H1 (cell line): Measurements from ENCODE around the gene PRRT4. TPM values are rescaled to one million over a fixed set of nuclear protein-coding genes. Genes with fewer than 3 reads are reported as not detected.
A peak's percentile ranks its signal among the peaks of the same experiment; 100 is the strongest.

ENCODE experiments used
- CTCF ChIA-PET: fragments of 300-600 bp; sonication (Branson Sonifier 250); formaldehyde crosslinking; loops from one replicate; lab custom pipeline; 2021; ENCODE audit not compliant: partially characterized antibody; lab: Charles Lee
- POLR2A ChIA-PET: fragments of 300-600 bp; sonication (Branson Sonifier 250); formaldehyde crosslinking; loops from one replicate; lab custom pipeline; 2021; ENCODE audit warnings: inconsistent platforms; ENCODE audit not compliant: partially characterized antibody; lab: Charles Lee
- DNase-seq, 2 experiments: peaks; one replicate each; pipeline versions ENCODE4 v3.0.0 to v3.0.0-alpha.2; 2010 to 2022; ENCODE audit warnings: low spot score in 2 of 2, low read depth in 1 of 2, mixed read lengths in 1 of 2
- FAIRE-seq: peaks from 2 replicates; lab custom pipeline; 2011; peaks lifted over from hg19 to GRCh38; lab: Jason Lieb, UNC
- H2AFZ ChIP-seq: 2 replicates; pipeline ENCODE4 v1.8.1; 2012; ENCODE audit warnings: low read length, inconsistent platforms
- H2AK5ac ChIP-seq: 2 replicates; pipeline ENCODE4 v1.6.1; 2013; ENCODE audit warnings: low read depth, low read length
- H2BK120ac ChIP-seq: replicated peaks from 2 replicates; pipeline ENCODE3; 2013; ENCODE audit warnings: low read depth, low read length, inconsistent platforms
- H2BK12ac ChIP-seq: 2 replicates; pipeline ENCODE4 v1.6.1; 2013; ENCODE audit warnings: low read depth, low read length
- H2BK15ac ChIP-seq: 2 replicates; pipeline ENCODE4 v1.6.1; 2013; ENCODE audit warnings: low read length
- H2BK20ac ChIP-seq: 2 replicates; pipeline ENCODE4 v1.6.1; 2013; ENCODE audit warnings: low read length
- H2BK5ac ChIP-seq: 2 replicates; pipeline ENCODE4 v1.6.1; 2013; ENCODE audit warnings: low read depth, low read length
- H3K14ac ChIP-seq: 2 replicates; pipeline ENCODE4 v1.6.1; 2013; ENCODE audit warnings: inconsistent platforms; ENCODE audit not compliant: insufficient read length
- H3K18ac ChIP-seq: 2 replicates; pipeline ENCODE4 v1.6.1; 2013; ENCODE audit warnings: low read length; ENCODE audit errors: extremely low read depth
- H3K23ac ChIP-seq: 2 replicates; pipeline ENCODE4 v1.6.1; 2013; ENCODE audit warnings: inconsistent platforms; ENCODE audit not compliant: insufficient read length
- H3K23me2 ChIP-seq: 2 replicates; pipeline ENCODE4 v1.6.1; 2013; ENCODE audit warnings: low read depth, low read length
- H3K27ac ChIP-seq: 2 replicates; pipeline ENCODE4 v1.6.1; 2011; ENCODE audit warnings: low read depth, low read length, inconsistent platforms
- H3K27me3 ChIP-seq, 4 experiments: replicated peaks in 1 of 4; 1 replicate in 1 of 4; 2 replicates in 3 of 4; pipeline versions ENCODE4 v1.6.1 to v1.8.1; 2011 to 2013; ENCODE audit warnings: low read length in 3 of 4, mild to moderate bottlenecking in 3 of 4, inconsistent platforms in 2 of 4, mixed read lengths in 2 of 4, moderate library complexity in 1 of 4; ENCODE audit not compliant: control insufficient read depth in 3 of 4, insufficient read depth in 3 of 4; ENCODE audit errors: extremely low read depth in 1 of 4
- H3K36me3 ChIP-seq, 4 experiments: 2 replicates each; pipeline versions ENCODE4 v1.6.1 to v1.8.1; 2011 to 2013; ENCODE audit warnings: mild to moderate bottlenecking in 4 of 4, low read length in 3 of 4, moderate library complexity in 2 of 4, control low read depth in 1 of 4, inconsistent platforms in 1 of 4; ENCODE audit not compliant: insufficient read depth in 4 of 4, control insufficient read depth in 2 of 4
- H3K4ac ChIP-seq: replicated peaks from 2 replicates; pipeline ENCODE3; 2013; ENCODE audit warnings: low read length, low read depth, mixed read lengths, inconsistent platforms; ENCODE audit not compliant: insufficient read length
- H3K4me1 ChIP-seq, 4 experiments: replicated peaks in 1 of 4; 1 replicate in 1 of 4; 2 replicates in 3 of 4; pipeline versions ENCODE4 v1.6.1 to v1.8.1; 2011 to 2013; ENCODE audit warnings: low read length in 3 of 4, inconsistent platforms in 2 of 4, mixed read lengths in 1 of 4; ENCODE audit not compliant: insufficient read depth in 4 of 4, control insufficient read depth in 3 of 4
- H3K4me2 ChIP-seq, 2 experiments: 2 replicates each; pipeline versions ENCODE4 v1.6.1 to v1.8.1; 2011 to 2013; ENCODE audit warnings: low read depth in 2 of 2, low read length in 2 of 2, control low read depth in 1 of 2, inconsistent platforms in 1 of 2, mild to moderate bottlenecking in 1 of 2; ENCODE audit not compliant: insufficient read depth in 1 of 2
- H3K4me3 ChIP-seq, 4 experiments: fragments of 200-600, 300-600 bp in 1 of 4; sonication (generic), shearing (Covaris generic), sonication (Bioruptor Twin) in 1 of 4; 2 replicates each; pipeline versions ENCODE4 v1.5.1 to v1.8.1; 2011 to 2016; ENCODE audit warnings: low read length in 4 of 4, low read depth in 3 of 4, control low read depth in 2 of 4, inconsistent platforms in 2 of 4, mild to moderate bottlenecking in 2 of 4, mixed read lengths in 1 of 4, moderate library complexity in 1 of 4; ENCODE audit not compliant: insufficient read depth in 2 of 4; ENCODE audit errors: extremely low read depth in 1 of 4
- H3K56ac ChIP-seq: replicated peaks from 2 replicates; pipeline ENCODE3; 2013; ENCODE audit warnings: low read depth, mild to moderate bottlenecking, mixed read lengths, low read length, inconsistent platforms; ENCODE audit not compliant: insufficient read length
- H3K79me1 ChIP-seq: 2 replicates; pipeline ENCODE4 v1.6.1; 2013; ENCODE audit warnings: low read depth, low read length, control low read depth
- H3K79me2 ChIP-seq, 2 experiments: 2 replicates each; pipeline versions ENCODE4 v1.6.1 to v1.8.1; 2012 to 2013; ENCODE audit warnings: low read length in 2 of 2, mild to moderate bottlenecking in 2 of 2, inconsistent platforms in 1 of 2; ENCODE audit not compliant: insufficient read depth in 2 of 2, control insufficient read depth in 1 of 2
- H3K9ac ChIP-seq, 4 experiments: replicated peaks in 1 of 4; 1 replicate in 1 of 4; 2 replicates in 3 of 4; pipeline versions ENCODE4 v1.6.1 to v1.8.1; 2011 to 2013; ENCODE audit warnings: low read depth in 3 of 4, low read length in 3 of 4, control low read depth in 2 of 4, mild to moderate bottlenecking in 2 of 4, moderate library complexity in 2 of 4, inconsistent platforms in 1 of 4; ENCODE audit errors: extremely low read depth in 1 of 4
- H3K9me3 ChIP-seq, 2 experiments: 2 replicates each; pipeline versions ENCODE4 v1.6.1 to v1.8.1; 2012 to 2013; ENCODE audit warnings: mild to moderate bottlenecking in 2 of 2, moderate library complexity in 2 of 2, control low read depth in 1 of 2, inconsistent platforms in 1 of 2, low read depth in 1 of 2, low read length in 1 of 2, mixed read lengths in 1 of 2; ENCODE audit not compliant: insufficient read depth in 2 of 2
- H4K20me1 ChIP-seq, 2 experiments: replicated peaks in 1 of 2; 2 replicates each; pipeline versions ENCODE3 to v1.8.1; 2011 to 2013; ENCODE audit warnings: inconsistent platforms in 2 of 2, low read length in 2 of 2, mild to moderate bottlenecking in 1 of 2; ENCODE audit not compliant: insufficient read depth in 2 of 2, control insufficient read depth in 1 of 2
- H4K5ac ChIP-seq: 2 replicates; pipeline ENCODE4 v1.6.1; 2013; ENCODE audit warnings: low read length, low read depth, mixed read lengths, inconsistent platforms; ENCODE audit not compliant: insufficient read length
- H4K8ac ChIP-seq: 2 replicates; pipeline ENCODE4 v1.8.0; 2013; ENCODE audit warnings: mild to moderate bottlenecking, moderate library complexity, low read length, inconsistent platforms; ENCODE audit not compliant: insufficient read depth; ENCODE audit errors: extremely low read depth
- H4K91ac ChIP-seq: replicated peaks from 2 replicates; pipeline ENCODE3; 2013; ENCODE audit warnings: low read length, mixed read lengths, inconsistent platforms; ENCODE audit not compliant: insufficient read length
- CTBP2 ChIP-seq: IDR thresholded peaks from 2 replicates; pipeline ENCODE4 v1.7.0; 2011; ENCODE audit warnings: borderline replicate concordance, mild to moderate bottlenecking, moderate library complexity, mixed read lengths, low read length; ENCODE audit not compliant: insufficient read depth, insufficient read length
- GABPA ChIP-seq: IDR thresholded peaks from 2 replicates; pipeline ENCODE4 v1.6.1; 2011; ENCODE audit warnings: mild to moderate bottlenecking, low read length, moderate library complexity, borderline replicate concordance; ENCODE audit not compliant: insufficient read depth
- RFX5 ChIP-seq: IDR thresholded peaks from 2 replicates; pipeline ENCODE4 v1.6.1; 2011; ENCODE audit warnings: low read depth, low read length, improper control_type of control experiment, borderline replicate concordance
- SIRT6 ChIP-seq: IDR thresholded peaks from one replicate; pipeline ENCODE4 v1.7.1; 2012; ENCODE audit warnings: low read length, inconsistent platforms
- WGBS, 2 experiments: shearing (Covaris generic) in 1 of 2; methylation state at CpG; one replicate each; pipeline versions ENCODE4 v1.1.6 to v1.1.7; 2013 to 2015; ENCODE audit warnings: low lambda C conversion rate in 2 of 2, mixed read lengths in 2 of 2, inconsistent platforms in 1 of 2, low coverage in 1 of 2, missing lambda C conversion rate in 1 of 2; ENCODE audit not compliant: insufficient replicate concordance in 2 of 2, insufficient coverage in 1 of 2, insufficient read length in 1 of 2; ENCODE audit errors: extremely low coverage in 1 of 2, missing lambda C conversion rate in 1 of 2; 5-methylcytosine and 5-hydroxymethylcytosine counted together
- polyA plus RNA-seq, 7 experiments: library from polyadenylated mRNA; depleted of rRNA in 3 of 7; stranded (reverse) in 5 of 7; unstranded in 2 of 7; fragments of >200 nt in 5 of 7; fragments of 200-250 nt in 2 of 7; gene quantifications; 1 replicate in 5 of 7; 2 replicates in 1 of 7; 4 replicates in 1 of 7; pipeline versions ENCODE4 v1.2.1 to v1.2.3, GENCODE V29; 2011 to 2013; ENCODE audit warnings: missing spikeins in 2 of 7, mixed read lengths in 2 of 7
- total RNA-seq: library from RNA; stranded (reverse); fragmentation: NEBNext Ultra II Directional; extraction: Animal tissue kit (Norgen Biotek cat#: 25700); gene quantifications from 2 replicates; pipeline ENCODE4 v1.2.1, GENCODE V29; 2021
- TF ChIP-seq, protein P1 (sequence below): IDR thresholded peaks from 2 replicates; pipeline ENCODE4 v1.6.1; 2012; ENCODE audit warnings: low read length, inconsistent platforms
- TF ChIP-seq, protein P2 (sequence below), 3 experiments: IDR thresholded peaks; 1 replicate in 2 of 3; 2 replicates in 1 of 3; pipeline versions ENCODE4 v1.5.1 to v1.6.1; 2011; ENCODE audit warnings: low read length in 3 of 3, mild to moderate bottlenecking in 3 of 3, inconsistent platforms in 2 of 3, low read depth in 1 of 3, moderate library complexity in 1 of 3; ENCODE audit not compliant: insufficient read depth in 1 of 3; ENCODE audit errors: control extremely low read depth in 1 of 3

PRRT4 gene
- total and polyA plus RNA-seq, 2 of the 8 experiments (the other 6 are each of a cell fraction or from before 2014, with no cell fraction given) = 0.34 to 1.0 TPM

- H2AFZ ChIP-seq = 0 out of 2 replicates have a peak overlapping the region, but pooled peaks have one; percentile 40
- H2BK12ac ChIP-seq = peak overlapping the region; percentile 10; the same call in 1 of the 2 replicates
- H3K36me3 ChIP-seq = no peaks in the 10 kb centered on the region
- no peak overlapping the region for H3K4me3 ChIP-seq
- H3K18ac ChIP-seq = peak overlapping the region; percentile 32; the same call in 1 of the 2 replicates
- H3K56ac ChIP-seq = no peak overlapping the region
- no peak overlapping the region for H4K8ac ChIP-seq
- peaks cover 0 to 12% (median 8%) of the 10 kb centered on the region in 4 experiments; a peak in 5 of 7 replicates for H3K4me1 ChIP-seq
- no peak overlapping the region for H3K4me2 ChIP-seq
- H4K5ac ChIP-seq = peak overlapping the region; percentile 25
- H2BK120ac ChIP-seq = no peak overlapping the region
- DNase-seq (no peak), FAIRE-seq (no peak)
- no peaks in the 10 kb centered on the region for H3K23me2 ChIP-seq
- H3K27me3 ChIP-seq = peaks cover 0 to 3% (median 0%) of the 10 kb centered on the region in 4 experiments; a peak in 1 of 7 replicates
- no peak overlapping the region for H2AK5ac ChIP-seq
- H4K91ac ChIP-seq = no peak overlapping the region
- H3K27ac ChIP-seq = no peak overlapping the region
- CTCF ChIA-PET = interaction anchor here (0.7 to 18.9 kb wide), 19 partner anchors 10 to 377 kb away, joined by 3 to 345 read pairs (median 6); partner anchors contain the start of genes IMPDH1, PRRT4 and RBM28
- 64% methylated on average over 3 of the region's 3 CpGs; no CpG with 5 or more reads in 1 of the 2 experiments for WGBS, 2 experiments
- TF ChIP-seq CTBP2 (no peak), GABPA (no peak), RFX5 (no peak), SIRT6 (no peak)
- TF ChIP-seq, protein P1, sequence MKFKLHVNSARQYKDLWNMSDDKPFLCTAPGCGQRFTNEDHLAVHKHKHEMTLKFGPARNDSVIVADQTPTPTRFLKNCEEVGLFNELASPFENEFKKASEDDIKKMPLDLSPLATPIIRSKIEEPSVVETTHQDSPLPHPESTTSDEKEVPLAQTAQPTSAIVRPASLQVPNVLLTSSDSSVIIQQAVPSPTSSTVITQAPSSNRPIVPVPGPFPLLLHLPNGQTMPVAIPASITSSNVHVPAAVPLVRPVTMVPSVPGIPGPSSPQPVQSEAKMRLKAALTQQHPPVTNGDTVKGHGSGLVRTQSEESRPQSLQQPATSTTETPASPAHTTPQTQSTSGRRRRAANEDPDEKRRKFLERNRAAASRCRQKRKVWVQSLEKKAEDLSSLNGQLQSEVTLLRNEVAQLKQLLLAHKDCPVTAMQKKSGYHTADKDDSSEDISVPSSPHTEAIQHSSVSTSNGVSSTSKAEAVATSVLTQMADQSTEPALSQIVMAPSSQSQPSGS = no peak
- TF ChIP-seq, protein P2, sequence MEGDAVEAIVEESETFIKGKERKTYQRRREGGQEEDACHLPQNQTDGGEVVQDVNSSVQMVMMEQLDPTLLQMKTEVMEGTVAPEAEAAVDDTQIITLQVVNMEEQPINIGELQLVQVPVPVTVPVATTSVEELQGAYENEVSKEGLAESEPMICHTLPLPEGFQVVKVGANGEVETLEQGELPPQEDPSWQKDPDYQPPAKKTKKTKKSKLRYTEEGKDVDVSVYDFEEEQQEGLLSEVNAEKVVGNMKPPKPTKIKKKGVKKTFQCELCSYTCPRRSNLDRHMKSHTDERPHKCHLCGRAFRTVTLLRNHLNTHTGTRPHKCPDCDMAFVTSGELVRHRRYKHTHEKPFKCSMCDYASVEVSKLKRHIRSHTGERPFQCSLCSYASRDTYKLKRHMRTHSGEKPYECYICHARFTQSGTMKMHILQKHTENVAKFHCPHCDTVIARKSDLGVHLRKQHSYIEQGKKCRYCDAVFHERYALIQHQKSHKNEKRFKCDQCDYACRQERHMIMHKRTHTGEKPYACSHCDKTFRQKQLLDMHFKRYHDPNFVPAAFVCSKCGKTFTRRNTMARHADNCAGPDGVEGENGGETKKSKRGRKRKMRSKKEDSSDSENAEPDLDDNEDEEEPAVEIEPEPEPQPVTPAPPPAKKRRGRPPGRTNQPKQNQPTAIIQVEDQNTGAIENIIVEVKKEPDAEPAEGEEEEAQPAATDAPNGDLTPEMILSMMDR (IDR thresholded peaks at IDR 0.05; ENCODE audit: control extremely low read depth in 1 of 3, insufficient read depth in 1 of 3, low read depth in 1 of 3, low read length in 3 of 3) = no peak
- no peaks in the 10 kb centered on the region for H3K9me3 ChIP-seq
- H3K4ac ChIP-seq = no peak overlapping the region
- no peaks in the 10 kb centered on the region for H3K79me2 ChIP-seq
- H4K20me1 ChIP-seq = no peaks in the 10 kb centered on the region
- POLR2A ChIA-PET = interaction anchor here (1.0 to 1.4 kb wide), 2 partner anchors 9 to 13 kb away, joined by 3 to 4 read pairs; no protein-coding TSS in a partner anchor
- H2BK20ac ChIP-seq = no peak overlapping the region
- no peak overlapping the region for H2BK15ac ChIP-seq
- no peak overlapping the region for H3K23ac ChIP-seq
- no peak overlapping the region for H3K14ac ChIP-seq
- H3K9ac ChIP-seq = no peak overlapping the region
- no peak overlapping the region for H2BK5ac ChIP-seq
- H3K79me1 ChIP-seq = no peaks in the 10 kb centered on the region
Observed at GRCh38 chr7:128380483-128381106, 19.1 kb upstream of the PRRT4 start.
